ENCODE data around the gene COL6A5. TPM values are rescaled to one million over a fixed set of nuclear protein-coding genes. Genes with fewer than 3 reads are reported as not detected.

Gene COL6A5
- total RNA-seq, 1 experiment from 2014 or later = not detected

DNA sequence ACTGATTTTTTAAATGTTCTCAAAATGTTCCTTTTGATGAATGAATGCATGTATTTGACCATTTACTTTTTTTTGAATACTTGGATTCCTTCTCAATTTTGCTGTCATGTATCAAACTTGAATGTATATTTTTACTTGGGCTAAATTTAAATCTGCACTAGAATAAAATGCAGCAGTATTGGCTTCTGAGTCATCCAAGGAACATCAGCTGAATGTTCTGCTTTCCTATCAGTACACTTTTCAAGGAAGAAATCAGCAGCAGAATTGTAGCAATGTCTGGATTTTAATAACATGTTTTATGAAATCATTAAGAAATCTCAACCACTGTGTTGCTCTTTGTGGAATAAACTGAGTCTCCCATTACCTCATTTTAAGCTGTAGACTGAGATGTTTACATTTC, 114.5 kb downstream of the COL6A5 start:
- no peaks in the 10 kb centered on the region for H3K36me3 Mint-ChIP-seq (ENCODE audit: insufficient read depth, unreplicated experiment)
- H3K4me1 Mint-ChIP-seq (ENCODE audit: low read depth, unreplicated experiment) = no peaks in the 10 kb centered on the region
- TF ChIP-seq, protein P1, sequence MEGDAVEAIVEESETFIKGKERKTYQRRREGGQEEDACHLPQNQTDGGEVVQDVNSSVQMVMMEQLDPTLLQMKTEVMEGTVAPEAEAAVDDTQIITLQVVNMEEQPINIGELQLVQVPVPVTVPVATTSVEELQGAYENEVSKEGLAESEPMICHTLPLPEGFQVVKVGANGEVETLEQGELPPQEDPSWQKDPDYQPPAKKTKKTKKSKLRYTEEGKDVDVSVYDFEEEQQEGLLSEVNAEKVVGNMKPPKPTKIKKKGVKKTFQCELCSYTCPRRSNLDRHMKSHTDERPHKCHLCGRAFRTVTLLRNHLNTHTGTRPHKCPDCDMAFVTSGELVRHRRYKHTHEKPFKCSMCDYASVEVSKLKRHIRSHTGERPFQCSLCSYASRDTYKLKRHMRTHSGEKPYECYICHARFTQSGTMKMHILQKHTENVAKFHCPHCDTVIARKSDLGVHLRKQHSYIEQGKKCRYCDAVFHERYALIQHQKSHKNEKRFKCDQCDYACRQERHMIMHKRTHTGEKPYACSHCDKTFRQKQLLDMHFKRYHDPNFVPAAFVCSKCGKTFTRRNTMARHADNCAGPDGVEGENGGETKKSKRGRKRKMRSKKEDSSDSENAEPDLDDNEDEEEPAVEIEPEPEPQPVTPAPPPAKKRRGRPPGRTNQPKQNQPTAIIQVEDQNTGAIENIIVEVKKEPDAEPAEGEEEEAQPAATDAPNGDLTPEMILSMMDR (IDR thresholded peaks at IDR 0.05; ENCODE audit: unreplicated experiment) = no peak
- CTCF ChIA-PET = no interaction called here
- intact Hi-C loops (cut with micrococcal nuclease; ENCODE audit: unreplicated experiment) = no loop called here
- H3K27ac Mint-ChIP-seq (ENCODE audit: unreplicated experiment) = no peak overlapping the region
- DNase-seq = no peak
- H3K9me3 Mint-ChIP-seq (ENCODE audit: low read depth, unreplicated experiment) = no peaks in the 10 kb centered on the region
- H3K27me3 Mint-ChIP-seq (ENCODE audit: unreplicated experiment) = peaks cover 20% of the 10 kb centered on the region
- no TSS peak for BruUV-seq (replicated peaks)
- H3K4me3 Mint-ChIP-seq (ENCODE audit: low read depth, unreplicated experiment) = no peak overlapping the region

DNA sequence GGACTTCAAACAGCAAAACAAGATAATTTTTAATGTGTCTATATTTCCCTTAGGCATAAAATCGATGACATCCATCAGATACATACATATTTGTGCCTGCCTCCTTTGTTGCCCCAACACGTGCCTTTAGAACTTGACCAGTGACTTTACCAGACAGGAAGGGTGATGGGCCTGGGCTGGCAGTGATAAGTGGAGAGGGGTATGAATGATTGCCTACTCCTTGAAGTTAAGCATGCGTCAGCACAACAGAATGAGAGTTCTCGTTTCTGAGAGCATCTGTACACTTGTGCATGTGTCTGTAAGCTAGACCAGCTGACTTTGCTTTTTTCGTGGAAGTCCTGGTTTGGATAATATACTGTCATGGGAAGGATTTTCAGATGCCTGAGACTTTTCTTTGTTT, 116.6 kb downstream of the COL6A5 start:
- no TSS peak for BruUV-seq (replicated peaks)
- H3K27me3 Mint-ChIP-seq (ENCODE audit: unreplicated experiment) = peaks cover 41% of the 10 kb centered on the region
- TF ChIP-seq, protein P1 (IDR thresholded peaks at IDR 0.05; ENCODE audit: unreplicated experiment) = no peak

DNA sequence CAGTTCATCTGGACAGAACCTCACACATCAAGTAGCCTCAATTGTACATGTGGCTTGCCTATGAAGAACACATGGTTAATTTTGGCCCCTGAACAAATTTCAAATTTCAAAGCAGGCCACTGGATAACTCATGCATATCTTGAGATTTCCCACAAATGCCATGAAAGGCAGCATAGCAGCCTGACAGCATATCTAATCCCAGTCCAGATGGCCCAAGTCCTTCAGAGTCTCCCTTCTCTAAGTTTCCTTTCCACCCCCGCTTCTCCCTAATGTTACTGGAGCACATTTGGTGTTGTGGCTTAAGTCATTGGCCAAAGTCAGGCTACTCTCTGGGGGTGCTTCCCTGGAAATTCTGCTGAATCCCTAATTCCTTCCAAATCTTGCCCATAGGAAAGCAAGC, 117.7 kb downstream of the COL6A5 start:
- Mint-ChIP-seq H3K9me3 (ENCODE audit: low read depth, unreplicated experiment) (no peaks in the 10 kb centered on the region), H3K27ac (ENCODE audit: unreplicated experiment) (no peak overlapping the region), H3K4me3 (ENCODE audit: low read depth, unreplicated experiment) (no peak overlapping the region), H3K36me3 (ENCODE audit: insufficient read depth, unreplicated experiment) (no peaks in the 10 kb centered on the region), H3K27me3 (ENCODE audit: unreplicated experiment) (peaks cover 41% of the 10 kb centered on the region), H3K4me1 (ENCODE audit: low read depth, unreplicated experiment) (no peaks in the 10 kb centered on the region)
- TF ChIP-seq, protein P1 (IDR thresholded peaks at IDR 0.05; ENCODE audit: unreplicated experiment) = no peak
- intact Hi-C loops (cut with micrococcal nuclease; ENCODE audit: unreplicated experiment) = no loop called here
- DNase-seq = no peak
- CTCF ChIA-PET = no interaction called here
- no TSS peak for BruUV-seq (replicated peaks)

More for the DNA sequence above, 116.6 kb downstream of the COL6A5 start:
- Mint-ChIP-seq H3K4me3 (ENCODE audit: low read depth, unreplicated experiment) (no peak overlapping the region), H3K4me1 (ENCODE audit: low read depth, unreplicated experiment) (no peaks in the 10 kb centered on the region), H3K27ac (ENCODE audit: unreplicated experiment) (no peak overlapping the region), H3K9me3 (ENCODE audit: low read depth, unreplicated experiment) (no peaks in the 10 kb centered on the region), H3K36me3 (ENCODE audit: insufficient read depth, unreplicated experiment) (no peaks in the 10 kb centered on the region)
- DNase-seq = no peak
- CTCF ChIA-PET = no interaction called here
- intact Hi-C loops (cut with micrococcal nuclease; ENCODE audit: unreplicated experiment) = no loop called here

DNA sequence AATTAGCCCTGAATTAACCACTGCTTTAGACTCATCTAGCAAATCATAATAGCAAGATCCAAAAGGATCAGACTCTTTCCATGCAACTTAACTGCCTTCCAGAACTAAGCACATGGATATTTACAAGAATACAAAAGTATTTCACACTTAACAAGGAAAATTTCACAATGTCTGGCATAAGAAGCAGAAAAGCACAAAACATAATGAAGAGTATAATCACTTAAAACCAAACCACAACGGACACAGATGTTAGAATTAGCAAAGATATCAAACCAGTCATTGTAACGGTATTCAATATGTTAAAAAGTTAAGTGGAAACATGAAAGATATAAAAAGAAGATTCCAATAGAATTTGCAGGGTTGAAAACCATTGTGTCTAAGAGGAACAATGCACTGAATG, 120.0 kb downstream of the COL6A5 start:
- no peak overlapping the region for H3K4me3 Mint-ChIP-seq (ENCODE audit: low read depth, unreplicated experiment)
- CTCF ChIA-PET = no interaction called here
- H3K4me1 Mint-ChIP-seq (ENCODE audit: low read depth, unreplicated experiment) = no peaks in the 10 kb centered on the region
- DNase-seq = no peak
- H3K36me3 Mint-ChIP-seq (ENCODE audit: insufficient read depth, unreplicated experiment) = no peaks in the 10 kb centered on the region
- H3K27ac Mint-ChIP-seq (ENCODE audit: unreplicated experiment) = no peak overlapping the region
- BruUV-seq (replicated peaks) = no TSS peak
- TF ChIP-seq, protein P1 (IDR thresholded peaks at IDR 0.05; ENCODE audit: unreplicated experiment) = no peak
- H3K27me3 Mint-ChIP-seq (ENCODE audit: unreplicated experiment) = peaks cover 61% of the 10 kb centered on the region
- no peaks in the 10 kb centered on the region for H3K9me3 Mint-ChIP-seq (ENCODE audit: low read depth, unreplicated experiment)
- intact Hi-C loops (cut with micrococcal nuclease; ENCODE audit: unreplicated experiment) = no loop called here
